Stimulated activated CD8-positive, alpha-beta memory T cell treated with anti-CD3 and anti-CD28 coated beads, Interleukin-7, amount 100 ng/mL, for 4 hours (primary cell): ENCODE data around the gene HCFC1R1.
A peak's percentile ranks its signal among the peaks of the same experiment; 100 is the strongest.
"Not testable (repeated sequence)": the region's sequence is repeated elsewhere in the genome, so short reads cannot be mapped to it uniquely, and the experiment has no call there.

ENCODE experiments used
- DNase-seq, 2 donors: peaks; one replicate each; pipeline ENCODE4 v3.0.0-alpha.2; 2020; ENCODE audit warnings: low read depth in 2 of 2

The HCFC1R1 gene, protein sequence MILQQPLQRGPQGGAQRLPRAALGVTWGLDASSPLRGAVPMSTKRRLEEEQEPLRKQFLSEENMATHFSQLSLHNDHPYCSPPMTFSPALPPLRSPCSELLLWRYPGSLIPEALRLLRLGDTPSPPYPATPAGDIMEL

DNA sequence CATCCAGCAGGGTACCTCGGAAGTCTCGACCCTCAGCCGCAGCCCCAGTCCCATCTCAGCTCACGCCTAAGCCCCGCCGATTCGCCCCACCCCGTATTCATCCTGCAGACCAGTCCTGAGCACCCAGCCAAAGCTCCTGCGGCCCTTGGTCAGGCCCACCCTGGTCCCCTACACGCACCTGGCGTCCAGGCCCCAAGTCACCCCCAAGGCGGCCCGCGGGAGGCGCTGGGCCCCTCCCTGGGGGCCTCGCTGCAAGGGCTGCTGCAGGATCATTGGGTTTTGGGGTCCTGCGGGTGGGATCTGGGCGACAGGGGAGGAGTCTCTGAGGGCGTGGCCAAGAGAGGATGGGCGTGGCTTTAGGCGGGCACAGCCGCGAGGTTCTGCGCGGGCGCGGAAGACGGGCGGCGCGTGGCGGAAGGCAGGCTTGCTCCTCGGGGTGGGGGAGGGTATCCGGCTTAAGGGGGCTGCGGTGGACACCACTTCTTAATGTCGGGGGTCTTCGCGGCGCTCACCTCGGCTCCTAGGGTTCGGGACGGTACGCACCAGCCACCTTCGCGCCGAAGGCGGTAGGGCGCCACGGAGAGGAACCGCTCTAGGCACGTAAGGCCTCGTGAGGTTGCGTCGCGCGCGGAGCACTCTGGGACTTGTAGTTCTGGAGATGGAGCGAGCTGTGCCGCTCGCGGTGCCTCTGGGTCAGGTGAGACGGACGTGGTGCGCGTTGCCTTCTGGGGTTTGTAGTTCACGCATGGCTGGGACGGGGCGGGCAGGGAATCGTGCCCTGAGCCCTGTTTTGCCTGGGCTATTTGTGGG lies at the start of gene HCFC1R1, which contains the start of gene THOC6:
Gene HCFC1R1, minus strand, starts transcription at position 274 of the 810 bp plus-strand sequence. Its CDS starts 1 bp downstream, at position 273.
Gene THOC6, plus strand, starts transcription at position 367 of the 810 bp plus-strand sequence. Its CDS starts 292 bp downstream, at position 659.
- peak; percentile 92 to 94 for DNase-seq

DNA sequence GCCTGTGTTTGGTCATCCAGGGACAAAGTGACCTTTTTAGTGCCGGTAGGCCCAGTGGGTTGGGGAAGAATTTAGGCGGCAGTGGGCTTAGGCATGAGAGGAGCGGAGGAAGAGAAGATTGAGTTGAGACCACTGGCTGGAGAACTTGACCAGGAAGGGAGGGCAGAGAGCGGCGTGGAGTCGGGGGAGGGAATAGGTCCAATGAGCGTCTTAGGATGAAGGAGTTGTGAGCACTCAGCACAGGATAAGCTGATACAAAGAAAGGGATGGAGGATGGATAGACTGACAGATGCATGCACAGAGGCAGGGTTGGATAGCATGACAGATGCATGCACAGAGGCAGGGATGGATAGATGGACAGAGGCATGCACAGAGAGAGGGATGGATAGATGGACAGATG lies 49.7 kb upstream of the HCFC1R1 start:
- no peak for DNase-seq

DNA sequence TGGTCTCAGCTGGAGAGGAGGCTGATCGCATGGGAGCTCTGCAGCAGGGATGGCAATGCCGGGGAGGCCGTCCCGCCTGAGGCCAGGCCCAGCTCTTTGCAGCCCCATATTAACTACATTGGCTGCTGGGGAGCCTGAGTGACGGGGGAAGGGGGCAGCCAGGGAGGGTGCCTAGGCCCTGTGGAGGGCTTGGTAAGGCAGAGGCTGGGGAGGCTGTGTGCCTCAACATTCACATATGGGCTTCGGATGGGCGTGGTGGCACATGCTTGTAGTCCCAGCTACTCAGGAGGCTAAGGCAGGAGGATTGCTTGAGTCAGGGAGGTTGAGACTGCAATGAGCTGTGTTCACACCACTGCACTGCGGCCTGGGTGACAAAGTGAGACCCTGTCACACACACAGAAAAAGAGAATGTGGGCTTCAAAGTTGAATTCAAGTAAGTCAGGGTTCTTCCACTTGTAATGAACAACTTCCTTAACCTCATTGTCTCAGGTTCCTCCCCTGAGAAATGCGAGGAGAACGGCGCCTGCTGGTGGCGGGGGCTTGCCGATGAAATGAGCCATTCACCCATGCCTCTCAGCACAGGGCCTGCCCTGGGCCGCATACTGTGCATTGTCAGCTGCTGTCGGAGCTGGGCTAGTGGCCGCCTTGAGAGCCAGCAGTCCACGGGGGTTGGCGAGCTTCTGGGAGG lies 49.0 kb upstream of the HCFC1R1 start:
- not testable (repeated sequence) for DNase-seq

DNA sequence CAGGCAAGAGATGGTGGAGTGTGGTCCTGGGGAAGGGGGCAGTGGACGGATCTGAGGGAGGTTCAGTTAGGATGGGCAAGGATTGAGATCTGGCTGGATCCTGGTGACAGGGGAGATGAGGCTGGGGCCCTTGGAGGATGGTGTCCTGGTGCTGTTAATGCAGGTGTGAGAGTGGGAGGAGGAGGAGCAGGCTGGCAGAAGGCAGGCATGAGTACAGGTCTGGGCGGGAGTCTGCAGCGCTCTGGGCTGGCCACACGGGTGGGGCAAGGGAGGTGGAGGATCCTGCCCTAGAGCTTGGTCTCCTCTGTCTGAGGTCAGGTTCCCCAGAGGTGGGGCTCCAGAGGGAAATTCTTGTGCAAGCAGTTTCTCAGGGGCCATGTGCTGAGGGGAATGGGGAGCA lies 48.4 kb upstream of the HCFC1R1 start:
- DNase-seq, result not testable (repeated sequence)

DNA sequence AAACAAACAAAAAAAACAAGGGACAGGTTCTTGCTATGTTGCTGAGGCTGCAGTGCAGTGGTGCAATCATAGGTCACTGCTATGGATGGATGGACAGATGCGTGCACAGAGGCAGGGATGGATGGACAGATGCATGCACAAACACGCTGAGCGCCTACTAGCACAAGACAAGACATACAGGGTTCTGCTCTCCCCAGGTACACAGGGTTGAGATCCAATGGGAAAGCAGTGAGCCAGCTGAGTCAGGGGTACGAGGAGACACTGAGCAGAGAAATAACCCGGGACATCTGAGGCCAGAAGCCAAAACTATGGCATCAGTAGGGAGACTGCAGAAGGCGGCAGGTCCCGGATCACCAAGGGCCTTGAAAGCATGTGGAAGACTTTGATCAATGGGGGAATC lies 47.9 kb upstream of the HCFC1R1 start:
- no peak for DNase-seq

DNA sequence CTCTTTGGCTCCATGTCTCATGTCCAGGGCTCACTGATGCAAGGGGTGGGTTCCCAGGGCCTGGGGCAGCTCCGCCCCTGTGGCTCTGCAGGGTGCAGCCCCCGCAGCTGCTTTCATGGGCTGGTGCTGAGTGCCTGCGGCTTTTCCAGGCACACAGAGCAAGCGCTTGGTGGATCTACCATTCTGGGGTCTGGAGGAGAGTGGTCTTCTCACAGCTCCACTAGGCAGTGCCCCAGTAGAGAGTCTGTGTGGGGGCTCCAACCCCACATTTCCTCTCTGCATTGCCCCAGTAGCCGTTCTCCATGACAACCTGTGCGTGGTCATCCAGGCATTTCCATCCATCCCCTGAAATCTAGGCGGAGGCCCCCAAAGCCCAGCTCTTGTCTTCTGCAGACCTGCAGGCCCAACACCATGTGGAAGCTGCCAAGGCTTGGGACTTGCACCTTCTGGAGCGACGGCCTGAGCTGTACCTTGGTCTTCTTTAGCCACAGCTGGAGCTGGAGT lies 46.9 kb upstream of the HCFC1R1 start:
- DNase-seq, result no peak

DNA sequence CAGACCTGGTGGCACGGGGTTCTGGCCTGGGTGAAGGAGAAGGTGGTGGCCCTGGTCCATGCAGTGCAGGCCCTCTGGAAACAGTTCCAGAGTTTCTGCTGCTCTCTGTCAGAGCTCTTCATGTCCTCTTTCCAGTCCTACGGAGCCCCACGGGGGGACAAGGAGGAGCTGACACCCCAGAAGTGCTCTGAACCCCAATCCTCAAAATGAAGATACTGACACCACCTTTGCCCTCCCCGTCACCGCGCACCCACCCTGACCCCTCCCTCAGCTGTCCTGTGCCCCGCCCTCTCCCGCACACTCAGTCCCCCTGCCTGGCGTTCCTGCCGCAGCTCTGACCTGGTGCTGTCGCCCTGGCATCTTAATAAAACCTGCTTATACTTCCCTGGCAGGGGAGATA lies 45.4 kb upstream of the HCFC1R1 start:
- DNase-seq, result not testable (repeated sequence)

DNA sequence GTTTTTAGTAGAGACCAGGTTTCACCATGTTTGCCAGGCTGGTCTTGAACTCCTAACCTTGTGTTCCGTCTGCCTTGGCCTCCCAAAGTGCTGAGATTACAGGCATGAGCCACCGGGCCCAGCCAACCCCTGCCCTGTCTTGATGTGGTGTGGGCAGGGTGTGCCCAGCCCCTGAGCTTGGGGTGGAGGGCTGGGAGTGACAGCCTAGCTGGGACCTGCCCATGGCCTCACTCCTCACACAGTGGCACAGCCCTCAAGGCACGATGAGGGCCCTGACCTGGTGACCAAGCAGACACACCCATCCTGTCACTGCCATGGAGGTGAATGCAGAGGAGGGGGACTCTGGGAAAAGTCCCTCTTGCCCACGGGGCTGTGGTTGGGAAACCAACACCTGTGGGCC lies 44.7 kb upstream of the HCFC1R1 start:
- no peak for DNase-seq

DNA sequence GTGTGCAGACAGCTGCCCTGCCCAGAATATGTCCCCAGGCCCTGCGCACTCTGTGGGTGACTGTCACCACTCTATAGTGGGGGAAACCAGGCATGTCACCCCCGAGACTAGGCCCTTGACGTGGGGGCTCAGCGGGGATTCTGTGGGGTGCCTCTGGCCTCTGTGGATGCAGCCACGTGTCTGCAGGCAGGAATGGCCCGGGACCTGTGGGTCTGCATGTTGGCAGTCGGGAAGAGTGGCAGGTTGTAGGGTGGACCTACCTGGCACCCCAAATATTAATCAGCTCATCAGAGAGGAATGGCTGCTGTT lies 42.7 kb upstream of the HCFC1R1 start:
- DNase-seq, result no peak

DNA sequence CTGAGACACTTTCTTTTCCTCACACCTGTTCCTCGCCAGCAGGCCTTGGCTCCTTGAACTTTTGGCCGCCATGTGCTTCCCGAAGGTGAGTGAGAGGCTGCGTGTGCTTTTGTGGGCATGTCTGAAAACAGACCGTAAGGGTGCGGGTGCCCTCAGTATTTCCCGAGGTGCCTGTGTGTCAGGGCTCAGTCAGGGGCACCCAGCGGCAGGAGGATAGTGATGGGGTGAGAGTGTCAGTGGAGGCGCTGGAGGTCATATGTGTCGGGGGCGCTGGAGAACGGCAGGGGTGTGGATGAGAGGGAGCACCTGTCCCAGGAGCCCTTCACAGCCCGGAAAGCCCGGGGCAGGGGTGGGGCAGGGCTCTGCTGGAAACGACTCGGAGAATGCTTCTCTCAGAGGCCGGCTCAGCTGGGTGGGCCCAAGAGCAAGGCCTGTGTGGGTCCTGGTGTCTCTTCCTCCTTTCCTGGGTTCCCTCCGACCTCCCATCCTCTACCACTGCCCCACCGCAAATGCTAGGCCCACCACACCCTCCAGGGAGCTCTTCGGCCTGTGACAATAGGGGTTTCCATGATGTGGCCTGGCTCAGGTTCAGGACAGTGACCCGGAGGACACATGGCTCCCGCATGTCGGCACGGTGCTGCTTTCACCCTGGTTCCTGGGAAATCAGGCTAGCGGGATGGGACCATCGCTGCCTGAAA lies 42.1 kb upstream of the HCFC1R1 start:
- no peak for DNase-seq

DNA sequence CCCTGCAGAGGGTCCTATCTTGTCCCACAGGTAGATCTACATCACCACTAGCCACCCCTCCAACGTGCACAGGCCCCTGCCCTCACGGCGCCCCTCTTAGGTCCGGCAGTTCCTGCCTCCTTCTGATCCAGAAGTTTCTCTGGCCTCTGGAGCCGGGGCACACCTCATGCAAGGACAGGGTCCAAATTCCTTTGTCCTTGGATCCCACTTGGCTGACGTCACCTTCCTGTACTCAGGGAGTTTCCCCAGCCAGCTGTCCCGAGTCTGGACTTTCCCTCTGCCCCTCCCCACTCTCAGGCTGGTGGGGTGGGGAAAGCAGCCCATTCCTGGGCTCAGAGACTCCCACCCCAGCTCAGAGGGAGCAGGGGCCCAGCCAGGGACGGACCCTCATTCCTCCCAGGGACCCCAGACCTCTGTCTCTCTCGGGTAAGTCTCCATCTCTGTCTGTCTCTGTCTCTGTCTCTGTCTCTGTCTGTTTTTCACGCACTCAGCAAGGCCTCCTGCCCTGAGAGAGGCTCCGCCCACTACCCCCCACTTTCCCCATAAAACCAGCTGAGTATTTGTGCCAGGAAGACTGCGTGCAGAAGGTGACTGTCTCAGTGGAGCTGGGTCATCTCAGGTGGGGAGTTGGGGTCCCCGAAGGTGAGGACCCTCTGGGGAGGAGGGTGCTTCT lies 41.5 kb upstream of the HCFC1R1 start, which contains the start of gene IL32:
Gene IL32, plus strand, starts transcription at position 572 of the 673 bp plus-strand sequence. CDS start 172 bp downstream, outside the sequence.
- DNase-seq, result peak; percentile 64 to 65

DNA sequence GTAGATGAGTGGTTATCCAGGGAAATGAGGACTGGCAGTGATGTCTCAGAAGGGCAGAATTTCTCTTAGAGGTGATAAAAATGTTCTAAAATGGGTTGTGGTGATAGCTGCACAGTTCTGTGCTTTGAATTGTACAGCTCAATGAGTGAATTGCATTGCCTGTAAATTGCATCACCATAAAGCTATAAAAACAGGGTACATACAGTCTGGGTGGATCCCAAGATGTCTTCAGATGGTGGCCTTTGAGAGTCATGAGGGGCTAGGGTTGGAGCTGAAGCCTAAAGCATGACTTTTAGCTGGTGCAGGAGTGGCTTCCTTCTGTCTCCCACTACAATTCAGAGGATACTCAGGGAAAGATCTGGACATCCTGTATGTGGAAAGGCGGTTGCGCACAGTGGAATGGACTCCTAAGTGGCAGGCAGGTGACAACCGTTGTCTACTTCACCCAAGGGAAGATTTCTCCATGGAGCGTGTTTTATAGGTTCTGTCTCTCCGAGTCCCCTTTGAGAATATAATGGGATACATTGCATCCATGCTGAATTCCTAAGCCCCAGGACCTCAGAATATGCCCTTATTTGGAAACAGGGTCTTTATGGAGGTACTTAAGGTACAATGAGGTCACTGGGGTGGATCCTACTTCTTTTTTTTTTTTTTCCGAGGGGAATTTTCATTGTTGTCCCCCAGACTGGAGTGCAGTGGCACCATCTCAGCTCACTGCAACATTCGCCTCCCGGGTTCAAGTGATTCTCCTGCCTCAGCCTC lies 40.1 kb upstream of the HCFC1R1 start:
- no peak for DNase-seq

DNA sequence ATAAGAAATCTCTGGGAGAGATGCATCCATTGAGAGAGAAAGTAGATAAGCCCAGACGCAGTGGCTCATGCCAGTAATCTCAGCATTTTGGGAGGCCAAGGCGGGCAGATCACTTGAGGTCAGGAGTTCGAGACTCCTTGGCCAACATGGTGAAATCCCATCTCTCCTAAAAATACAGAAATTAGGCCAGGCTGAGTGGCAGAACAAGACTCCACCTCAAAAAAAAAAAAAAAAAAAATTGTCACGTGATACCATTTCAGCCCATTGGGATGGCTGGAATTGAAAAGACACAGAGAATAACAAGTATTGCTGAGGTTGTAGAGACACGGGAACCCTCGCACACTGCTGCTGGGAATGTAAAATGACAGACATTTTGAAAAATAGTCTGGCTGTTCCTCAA lies 38.8 kb upstream of the HCFC1R1 start:
- no peak for DNase-seq

DNA sequence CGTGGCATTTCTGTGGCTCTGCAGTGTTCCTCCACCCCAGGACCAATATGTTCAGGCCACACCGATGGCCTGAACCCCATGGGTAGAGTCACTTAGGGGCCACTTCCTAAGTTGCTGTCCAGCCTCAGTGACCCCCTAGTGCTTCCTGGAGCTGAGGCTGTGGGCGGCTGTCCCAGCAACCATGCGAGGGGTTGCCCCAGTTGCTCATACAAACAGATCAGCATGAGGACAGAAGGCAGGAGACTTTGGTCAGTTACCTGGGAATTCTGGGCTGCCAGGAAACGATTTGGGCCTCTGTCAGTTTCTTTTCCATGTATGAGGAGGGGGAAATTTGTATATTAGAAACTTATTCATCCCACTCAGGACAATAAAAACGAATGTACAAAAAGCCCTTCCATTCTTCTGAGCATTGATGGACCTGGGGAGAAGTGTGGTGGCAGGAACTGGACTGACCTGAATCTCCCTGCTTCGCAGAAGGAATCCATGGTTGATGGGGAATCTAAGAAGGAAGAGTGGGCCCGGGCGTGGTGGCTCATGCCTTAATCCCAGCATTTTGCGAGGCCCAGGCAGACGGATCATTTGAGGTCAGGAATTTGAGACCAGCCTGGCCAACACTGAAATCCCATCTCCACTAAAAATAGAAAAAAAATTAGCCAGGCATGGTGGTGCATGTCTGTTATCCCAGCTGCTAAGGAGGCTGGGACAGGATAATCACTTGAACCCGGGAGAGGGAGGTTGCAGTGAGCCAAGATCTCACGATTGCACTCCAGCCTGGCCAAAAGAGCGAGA lies 36.8 kb upstream of the HCFC1R1 start:
- DNase-seq, result no peak

DNA sequence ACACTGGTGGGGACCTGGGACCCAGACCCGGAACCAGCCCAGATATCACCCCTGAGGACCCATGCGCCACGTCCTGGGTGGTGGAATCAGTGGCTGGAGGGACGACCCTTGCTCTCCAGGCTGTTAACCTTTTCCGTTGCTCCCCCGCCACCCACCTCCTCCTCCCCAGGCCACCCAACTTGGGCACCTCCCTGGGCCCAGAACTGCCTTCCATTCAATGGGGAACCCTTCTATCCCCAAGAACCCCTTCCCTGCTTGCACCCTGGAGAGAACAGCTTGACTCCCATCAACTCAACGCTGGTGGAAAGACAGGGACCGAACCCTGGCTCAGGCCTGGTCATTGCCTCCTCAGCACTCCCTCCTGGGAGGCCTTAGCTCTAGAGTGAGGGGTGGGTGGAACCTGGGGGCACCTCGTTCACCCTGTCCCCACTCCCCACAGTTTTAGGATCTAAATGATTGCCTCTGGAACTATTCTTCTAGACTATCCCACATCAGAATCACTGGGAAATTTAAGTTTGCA lies 36.0 kb upstream of the HCFC1R1 start:
- DNase-seq, result no peak

DNA sequence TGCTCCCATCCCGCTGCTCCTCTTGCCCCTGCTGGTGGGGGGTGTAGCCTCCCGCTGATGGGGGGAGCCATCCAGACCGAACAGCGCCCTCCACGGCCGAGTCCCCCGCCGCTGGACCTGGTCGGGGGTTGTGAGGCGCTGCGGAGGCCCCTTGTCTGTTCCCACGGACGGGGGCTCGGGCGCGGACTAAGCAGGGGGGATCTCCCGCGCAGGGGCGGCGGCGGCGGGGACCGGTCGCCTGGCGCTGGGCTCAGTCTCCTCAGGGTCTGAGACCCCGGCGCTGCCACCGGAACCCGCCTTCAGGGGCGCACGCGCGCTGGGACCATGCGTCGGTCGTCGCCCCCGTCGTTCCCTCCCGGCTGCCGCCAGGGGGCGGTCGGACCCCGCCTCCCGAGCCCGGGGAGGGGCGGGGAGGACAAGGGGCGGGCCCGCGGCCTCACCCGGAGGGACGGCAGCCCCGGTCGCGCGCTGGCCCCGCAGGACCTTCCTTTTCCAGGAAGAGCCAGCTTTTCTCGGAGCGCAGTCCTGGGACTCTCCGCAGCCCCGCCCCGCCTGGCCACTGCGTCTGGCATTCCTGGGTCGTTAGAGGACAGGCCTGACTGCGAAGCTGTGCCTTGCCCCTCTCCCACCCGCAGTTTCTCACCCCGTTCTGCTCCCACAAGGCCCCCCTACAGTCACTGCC lies 35.4 kb upstream of the HCFC1R1 start:
- peak; percentile 64 to 81 for DNase-seq

DNA sequence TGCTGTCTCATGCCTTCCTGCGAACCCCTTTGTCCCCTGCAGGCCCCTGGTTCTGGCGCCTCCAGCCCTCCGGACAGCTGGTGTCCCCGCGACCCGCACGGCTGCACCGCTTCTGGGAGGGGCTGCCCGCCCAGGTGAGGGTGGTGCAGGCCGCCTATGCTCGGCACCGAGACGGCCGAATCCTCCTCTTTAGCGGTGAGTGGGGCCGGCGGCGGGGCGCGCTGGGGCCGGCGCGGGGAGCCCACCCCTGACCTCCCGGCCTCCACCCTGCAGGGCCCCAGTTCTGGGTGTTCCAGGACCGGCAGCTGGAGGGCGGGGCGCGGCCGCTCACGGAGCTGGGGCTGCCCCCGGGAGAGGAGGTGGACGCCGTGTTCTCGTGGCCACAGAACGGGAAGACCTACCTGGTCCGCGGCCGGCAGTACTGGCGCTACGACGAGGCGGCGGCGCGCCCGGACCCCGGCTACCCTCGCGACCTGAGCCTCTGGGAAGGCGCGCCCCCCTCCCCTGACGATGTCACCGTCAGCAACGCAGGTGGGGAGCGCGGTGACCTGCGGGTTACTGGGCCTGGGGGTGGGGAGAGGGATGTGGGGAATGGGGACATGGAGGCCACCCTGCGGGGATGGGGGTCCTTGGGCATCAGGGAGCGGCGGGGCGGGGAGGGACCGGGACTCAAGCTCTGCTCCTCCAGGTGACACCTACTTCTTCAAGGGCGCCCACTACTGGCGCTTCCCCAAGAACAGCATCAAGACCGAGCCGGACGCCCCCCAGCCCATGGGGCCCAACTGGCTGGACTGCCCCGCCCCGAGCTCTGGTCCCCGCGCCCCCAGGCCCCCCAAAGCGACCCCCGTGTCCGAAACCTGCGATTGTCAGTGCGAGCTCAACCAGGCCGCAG lies 34.6 kb upstream of the HCFC1R1 start:
- DNase-seq, result no peak
